GM21526 (cell line): ENCODE data around the gene RNF6.

Experiments used
- ATAC-seq: cut with Tn5 transposase; IDR thresholded peaks from one replicate; pipeline ENCODE4 v1.9.1; 2021; ENCODE audit warnings: moderate library complexity; ENCODE audit not compliant: unreplicated experiment, low FRiP score

Gene RNF6

DNA sequence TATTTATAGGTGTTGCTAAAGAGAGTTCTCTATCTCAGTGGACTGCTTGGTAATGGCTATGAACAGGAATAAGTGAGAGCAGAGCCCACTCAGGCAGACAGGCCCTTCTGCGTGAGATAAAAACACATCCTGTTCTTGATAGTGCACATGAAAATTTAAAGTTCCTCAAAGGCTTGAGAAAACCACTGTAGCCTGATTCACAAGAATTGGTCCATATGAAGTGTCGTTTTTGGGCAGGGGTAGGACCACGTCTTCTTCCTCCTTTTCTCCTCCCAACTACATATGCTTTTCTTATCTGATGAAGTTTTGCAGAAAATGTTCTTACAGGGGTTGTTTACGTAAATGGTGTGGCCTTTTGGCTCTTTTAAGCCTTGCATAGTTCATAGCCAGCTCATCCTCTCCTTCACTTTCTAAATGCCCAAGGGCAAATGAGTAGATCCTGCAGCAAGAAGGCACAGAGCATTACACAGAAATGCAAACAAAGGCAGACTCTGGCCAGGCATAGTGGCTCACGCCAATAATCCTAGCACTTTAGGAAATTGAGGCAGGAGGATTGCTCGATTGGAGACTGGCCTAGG lies 53.8 kb downstream of the RNF6 start:
- ATAC-seq, result no peak

DNA sequence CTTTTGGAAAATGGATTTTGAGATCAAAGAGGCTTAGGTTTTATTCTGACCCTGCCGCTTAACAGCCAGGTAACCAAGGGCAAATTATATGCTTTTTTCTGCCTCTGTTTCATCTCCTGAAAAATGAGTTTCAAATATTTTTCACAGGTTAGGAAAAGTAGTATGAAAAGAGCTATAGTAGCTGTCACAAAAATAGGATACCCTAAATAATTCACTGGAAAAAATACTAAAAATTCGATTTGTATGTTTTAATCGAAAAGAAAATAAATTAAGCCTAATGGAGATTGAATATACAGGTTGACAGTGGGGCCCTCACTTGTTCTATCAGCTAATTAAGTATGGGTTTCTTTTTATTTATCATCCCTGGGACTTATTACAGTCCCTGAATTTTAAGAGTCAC lies 58.3 kb downstream of the RNF6 start:
- ATAC-seq, result no peak
